ENCODE measurements around the gene DZIP1L.
A peak's percentile ranks its signal among the peaks of the same experiment; 100 is the strongest.
"Not testable (repeated sequence)": the region's sequence is repeated elsewhere in the genome, so short reads cannot be mapped to it uniquely, and the experiment has no call there.

The DZIP1L gene

DNA sequence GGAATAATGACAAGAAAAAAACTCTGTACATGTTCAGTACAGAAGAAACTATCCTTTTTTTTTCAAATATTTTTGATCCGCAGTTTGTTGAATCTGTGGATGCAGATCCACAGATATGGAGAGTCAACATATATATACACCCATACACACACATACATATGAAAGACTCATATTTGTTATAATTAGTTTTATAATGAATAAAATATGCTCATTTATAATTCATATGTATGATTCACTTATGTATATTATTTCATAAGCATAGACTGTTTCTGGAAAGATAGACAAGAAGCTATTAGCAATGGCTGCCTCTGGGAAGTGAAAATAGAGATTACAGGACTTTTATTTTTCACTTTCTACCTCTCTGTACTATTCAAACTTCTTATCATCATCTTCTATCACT lies 9.8 kb downstream of the DZIP1L start:
- TF ChIP-seq CTCF (IDR thresholded peaks at IDR 0.05; ENCODE audit: insufficient read depth, low read length, poor library complexity, severe bottlenecking): no peak
- no peak for DNase-seq (ENCODE audit: extremely low read depth, insufficient read length)
- Histone ChIP-seq H3K36me3 (ENCODE audit: control insufficient read depth, insufficient read depth, low read length) (no peaks in the 10 kb centered on the region), H3K27me3 (replicated peaks; ENCODE audit: control insufficient read depth, insufficient read depth, low read length) (no peaks in the 10 kb centered on the region), H3K4me3 (replicated peaks; ENCODE audit: low read depth, low read length) (no peak overlapping the region)

DNA sequence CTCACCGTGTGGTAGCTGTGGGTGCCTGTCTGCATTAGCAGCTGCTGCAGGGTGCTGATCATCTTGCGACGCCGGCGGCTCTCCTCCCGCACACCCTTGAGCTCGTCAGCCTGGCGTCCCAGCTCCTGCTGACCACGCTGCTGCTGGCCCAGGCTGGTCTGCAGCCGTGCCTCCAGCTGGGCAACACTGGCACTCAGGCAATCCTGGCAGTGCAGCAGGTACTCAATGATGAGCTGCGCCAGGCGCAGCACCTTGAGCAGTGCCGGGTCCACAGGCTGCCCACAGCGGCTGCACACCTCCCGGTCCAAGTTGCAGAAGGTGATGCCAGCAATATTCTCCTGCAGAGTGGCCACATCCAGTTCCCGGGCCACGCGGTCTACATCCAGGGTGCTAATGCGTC lies 11.9 kb downstream of the DZIP1L start:
- H3K36me3 ChIP-seq (ENCODE audit: control insufficient read depth, insufficient read depth, low read length): no peaks in the 10 kb centered on the region
- DNase-seq (ENCODE audit: extremely low read depth, insufficient read length): no peak
- TF ChIP-seq CTCF (IDR thresholded peaks at IDR 0.05; ENCODE audit: insufficient read depth, low read length, poor library complexity, severe bottlenecking): no peak
- no peak overlapping the region for H3K4me3 ChIP-seq (replicated peaks; ENCODE audit: low read depth, low read length)
- H3K27me3 ChIP-seq (replicated peaks; ENCODE audit: control insufficient read depth, insufficient read depth, low read length): no peaks in the 10 kb centered on the region

GRCh38 chr3:138101351-138101940 lies 14.0 kb downstream of the DZIP1L start:
- not testable (repeated sequence) for H3K27me3 ChIP-seq (replicated peaks; ENCODE audit: control insufficient read depth, insufficient read depth, low read length); H3K36me3 ChIP-seq (ENCODE audit: control insufficient read depth, insufficient read depth, low read length); H3K4me3 ChIP-seq (replicated peaks; ENCODE audit: low read depth, low read length); DNase-seq (ENCODE audit: extremely low read depth, insufficient read length)
- peak; percentile 36 for TF ChIP-seq CTCF (IDR thresholded peaks at IDR 0.05; ENCODE audit: insufficient read depth, low read length, poor library complexity, severe bottlenecking)

GRCh38 chr3:138099417-138099816 lies 16.0 kb downstream of the DZIP1L start:
- no peak overlapping the region for H3K4me3 ChIP-seq (replicated peaks; ENCODE audit: low read depth, low read length)
- H3K27me3 ChIP-seq (replicated peaks; ENCODE audit: control insufficient read depth, insufficient read depth, low read length): no peaks in the 10 kb centered on the region; the same call in none of the 2 replicates
- DNase-seq (ENCODE audit: extremely low read depth, insufficient read length): no peak
- no peak for TF ChIP-seq CTCF (IDR thresholded peaks at IDR 0.05; ENCODE audit: insufficient read depth, low read length, poor library complexity, severe bottlenecking)
- no peaks in the 10 kb centered on the region for H3K36me3 ChIP-seq (ENCODE audit: control insufficient read depth, insufficient read depth, low read length)

DNA sequence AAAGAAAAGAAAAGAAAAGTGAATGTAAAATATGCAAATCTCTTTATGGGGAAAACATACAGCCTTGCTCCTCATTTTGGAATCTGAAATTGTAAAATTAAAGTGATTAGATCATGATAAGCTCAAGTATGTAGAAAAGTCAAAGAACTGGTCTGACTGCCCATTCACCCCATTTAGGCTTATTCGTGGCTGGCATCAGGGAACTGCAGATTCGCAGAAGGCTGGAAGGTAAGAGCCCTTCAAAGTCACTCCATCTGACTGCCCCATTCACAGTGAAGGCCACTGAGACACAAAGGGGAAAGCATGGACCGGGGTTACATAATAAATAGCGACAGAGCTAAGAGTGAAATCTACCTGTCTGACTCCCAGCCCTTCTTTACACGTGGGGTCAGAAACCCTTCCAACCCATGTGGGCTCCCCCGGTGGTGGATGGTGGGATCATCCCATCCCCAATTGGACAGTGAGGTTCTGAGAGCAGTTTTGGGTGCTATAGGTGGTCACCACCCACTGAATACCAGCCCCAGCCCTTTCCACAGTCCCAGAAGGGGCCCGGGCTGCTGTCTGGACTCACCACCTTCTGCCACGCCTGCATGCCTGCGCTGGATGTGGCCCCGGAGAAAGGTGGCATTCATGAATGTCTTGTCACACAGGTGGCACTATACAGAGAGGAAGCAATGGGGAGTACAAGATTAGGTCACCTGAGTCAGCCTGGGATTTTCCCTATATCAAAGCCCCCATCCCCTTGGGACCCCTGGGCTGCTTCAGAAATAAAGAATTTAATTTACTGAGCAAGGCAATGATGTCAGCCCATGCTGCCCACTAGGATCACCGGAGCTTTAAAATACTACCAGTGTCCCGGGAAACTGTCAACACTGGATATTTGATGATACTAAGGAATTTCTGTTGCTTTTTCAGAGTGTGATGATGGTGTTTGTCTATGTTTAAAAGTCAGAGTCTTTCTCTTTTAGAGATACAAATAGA lies 17.9 kb downstream of the DZIP1L start:
- DNase-seq (ENCODE audit: extremely low read depth, insufficient read length): no peak
- H3K4me3 ChIP-seq (replicated peaks; ENCODE audit: low read depth, low read length): no peak overlapping the region
- H3K27me3 ChIP-seq (replicated peaks; ENCODE audit: control insufficient read depth, insufficient read depth, low read length): no peaks in the 10 kb centered on the region; the same call in none of the 2 replicates
- TF ChIP-seq CTCF (IDR thresholded peaks at IDR 0.05; ENCODE audit: insufficient read depth, low read length, poor library complexity, severe bottlenecking): peak; percentile 57
- no peaks in the 10 kb centered on the region for H3K36me3 ChIP-seq (ENCODE audit: control insufficient read depth, insufficient read depth, low read length)

Measured in GM06990 (cell line).